OCI-LY7 (cell line): ENCODE results near the gene PHACTR3. TPM values are rescaled to one million over a fixed set of nuclear protein-coding genes. Genes with fewer than 3 reads are reported as not detected.

Experiments
- BruUV-seq: library from RNA; stranded (reverse); fragments of 400-500 nt; replicated peaks from 2 replicates; lab custom pipeline; 2021; lab: Mats Ljungman, UMichigan
- CTCF ChIA-PET: fragments of 300-600 bp; sonication (Branson Sonifier 250); formaldehyde crosslinking; loops from one replicate; lab custom pipeline; 2022; ENCODE audit warnings: antibody characterized with exemption; ENCODE audit not compliant: unreplicated experiment; lab: Charles Lee
- POLR2A ChIA-PET: fragments of 300-600 bp; sonication (Branson Sonifier 250); formaldehyde crosslinking; loops from one replicate; lab custom pipeline; 2022; ENCODE audit warnings: antibody characterized with exemption; lab: Charles Lee
- DNase-seq: peaks from one replicate; pipeline ENCODE4 v3.0.0-alpha.2; 2015; ENCODE audit warnings: low spot score
- H2AFZ ChIP-seq: fragments of 200-600 bp; sonication (generic), shearing (Covaris generic); 2 replicates; pipeline ENCODE4 v1.6.1; 2014; ENCODE audit warnings: mild to moderate bottlenecking, antibody characterized with exemption, low read length, moderate library complexity
- H3K27ac ChIP-seq: fragments of 200-600 bp; sonication (generic); 2 replicates; pipeline ENCODE4 v1.5.1; 2014; ENCODE audit warnings: mixed run types, low read depth, mild to moderate bottlenecking, moderate library complexity, low read length, inconsistent platforms; ENCODE audit not compliant: poor library complexity, severe bottlenecking
- H3K36me3 ChIP-seq: fragments of 200-600 bp; sonication (generic); 2 replicates; pipeline ENCODE4 v1.6.1; 2014; ENCODE audit warnings: mild to moderate bottlenecking, antibody characterized with exemption, low read length, moderate library complexity, mixed read lengths; ENCODE audit not compliant: insufficient read depth
- H3K4me1 ChIP-seq: fragments of 200-600 bp; sonication (generic); 2 replicates; pipeline ENCODE4 v1.5.1; 2014; ENCODE audit warnings: mild to moderate bottlenecking, low read length; ENCODE audit not compliant: insufficient read depth, poor library complexity, severe bottlenecking
- H3K4me2 ChIP-seq: fragments of 200-600 bp; sonication (generic); 2 replicates; pipeline ENCODE4 v1.6.1; 2014; ENCODE audit warnings: mild to moderate bottlenecking, low read length
- H3K4me3 ChIP-seq: fragments of 200-600 bp; sonication (generic); 2 replicates; pipeline ENCODE4 v1.5.1; 2014; ENCODE audit warnings: mild to moderate bottlenecking, low read depth, low read length; ENCODE audit not compliant: poor library complexity, severe bottlenecking
- H3K79me2 ChIP-seq: fragments of 200-600 bp; sonication (generic); 2 replicates; pipeline ENCODE4 v1.6.1; 2016; ENCODE audit warnings: low read depth, mild to moderate bottlenecking, low read length, moderate library complexity, mixed read lengths; ENCODE audit not compliant: insufficient read depth
- H3K9me2 ChIP-seq: fragments of 200-600 bp; sonication (generic); 2 replicates; pipeline ENCODE4 v1.6.1; 2016; ENCODE audit warnings: mild to moderate bottlenecking, low read length, mixed read lengths; ENCODE audit not compliant: insufficient read depth
- H3K9me3 ChIP-seq: fragments of 200-600 bp; sonication (generic); 2 replicates; pipeline ENCODE4 v1.6.1; 2014; ENCODE audit warnings: mild to moderate bottlenecking, mixed run types, low read length, mixed read lengths
- H4K20me1 ChIP-seq: fragments of 200-600 bp; sonication (generic); 2 replicates; pipeline ENCODE4 v1.6.1; 2014; ENCODE audit warnings: mild to moderate bottlenecking, antibody characterized with exemption, low read length, moderate library complexity, mixed read lengths; ENCODE audit not compliant: insufficient read depth
- EZH2phosphoT487 ChIP-seq: fragments of 200-600 bp; sonication (generic); IDR thresholded peaks from 2 replicates; pipeline ENCODE4 v1.6.1; 2018; ENCODE audit warnings: low read depth, borderline replicate concordance, mild to moderate bottlenecking, mixed run types, antibody characterized with exemption, low read length, moderate library complexity, mixed read lengths
- intact Hi-C: fragments of 100-400 bp; cut with micrococcal nuclease; formaldehyde crosslinking; loops from one replicate; pipeline ENCODE4 v1.10.0; 2022; ENCODE audit not compliant: unreplicated experiment
- total RNA-seq, 2 experiments: library from RNA; depleted of rRNA in 1 of 2; stranded (reverse); fragments of >200 nt in 1 of 2; shearing (Covaris generic) in 1 of 2; gene quantifications; 2 replicates each; pipeline ENCODE4 v1.2.3, GENCODE V29; 2014 to 2022
- TF ChIP-seq, protein P1 (sequence below): fragments of 200-600 bp; sonication (generic); conservative IDR thresholded peaks from 2 replicates; pipeline ENCODE4 v1.5.1; 2014; ENCODE audit warnings: mild to moderate bottlenecking, antibody characterized with exemption, low read length, moderate library complexity, mixed read lengths

PHACTR3 gene
- total RNA-seq, 2 experiments from 2014 or later: 0.32 TPM; not detected in 1

DNA sequence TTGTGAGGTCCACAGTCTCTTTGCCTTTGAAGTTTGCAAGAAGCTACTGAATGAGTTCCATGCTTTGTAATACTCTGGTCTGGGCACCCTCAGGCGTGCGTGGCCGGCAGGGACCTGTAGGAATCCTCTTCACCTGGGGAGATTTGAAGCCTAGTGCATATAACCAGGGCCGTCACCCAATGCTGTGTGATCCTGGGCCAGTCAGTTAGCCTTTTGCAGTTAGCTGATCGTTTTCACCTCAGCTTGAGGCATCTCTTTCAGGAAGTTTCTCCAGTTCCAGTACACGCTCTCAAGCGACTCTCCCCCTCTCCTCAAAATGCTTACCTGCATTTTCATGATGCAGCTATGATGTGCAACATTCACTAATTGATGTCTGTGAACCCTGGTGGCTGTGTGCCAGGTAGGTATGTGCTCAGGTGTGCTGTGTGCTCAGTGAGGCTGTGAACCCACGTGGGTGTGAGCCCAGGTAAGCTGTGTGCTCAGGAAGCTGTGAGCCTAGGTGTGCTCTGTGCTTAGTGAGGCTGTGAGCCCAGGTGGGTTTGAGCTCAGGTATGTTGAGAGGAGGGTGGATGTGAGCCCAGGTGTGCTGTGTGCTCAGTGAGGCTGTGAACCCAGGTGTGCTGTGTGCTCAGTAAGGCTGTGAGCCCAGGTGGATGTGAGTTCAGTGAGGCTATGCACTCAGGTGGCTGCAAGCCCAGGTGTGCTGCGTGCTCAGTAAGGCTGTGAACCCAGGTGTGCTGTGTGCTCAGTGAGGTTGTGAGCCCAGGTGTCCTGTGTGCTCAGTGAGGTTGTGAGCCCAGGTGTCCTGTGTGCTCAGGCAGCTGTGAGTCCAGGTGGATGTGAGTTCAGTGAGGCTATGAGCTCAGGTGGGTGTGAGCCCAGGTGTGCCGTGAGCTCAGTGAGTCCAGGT is 120.4 kb downstream of the PHACTR3 start:
- CTCF ChIA-PET: no interaction called here
- Histone ChIP-seq H3K36me3 (no peaks in the 10 kb centered on the region), H3K9me3 (no peaks in the 10 kb centered on the region), H3K79me2 (no peaks in the 10 kb centered on the region), H3K27ac (no peak overlapping the region), H3K9me2 (no peaks in the 10 kb centered on the region), H2AFZ (no peak overlapping the region), H3K4me3 (no peak overlapping the region), H3K4me2 (no peak overlapping the region), H4K20me1 (no peaks in the 10 kb centered on the region), H3K4me1 (no peaks in the 10 kb centered on the region)
- intact Hi-C loops: no loop called here
- no peak for DNase-seq
- BruUV-seq: no TSS peak
- no peak for TF ChIP-seq EZH2phosphoT487
- TF ChIP-seq, protein P1, sequence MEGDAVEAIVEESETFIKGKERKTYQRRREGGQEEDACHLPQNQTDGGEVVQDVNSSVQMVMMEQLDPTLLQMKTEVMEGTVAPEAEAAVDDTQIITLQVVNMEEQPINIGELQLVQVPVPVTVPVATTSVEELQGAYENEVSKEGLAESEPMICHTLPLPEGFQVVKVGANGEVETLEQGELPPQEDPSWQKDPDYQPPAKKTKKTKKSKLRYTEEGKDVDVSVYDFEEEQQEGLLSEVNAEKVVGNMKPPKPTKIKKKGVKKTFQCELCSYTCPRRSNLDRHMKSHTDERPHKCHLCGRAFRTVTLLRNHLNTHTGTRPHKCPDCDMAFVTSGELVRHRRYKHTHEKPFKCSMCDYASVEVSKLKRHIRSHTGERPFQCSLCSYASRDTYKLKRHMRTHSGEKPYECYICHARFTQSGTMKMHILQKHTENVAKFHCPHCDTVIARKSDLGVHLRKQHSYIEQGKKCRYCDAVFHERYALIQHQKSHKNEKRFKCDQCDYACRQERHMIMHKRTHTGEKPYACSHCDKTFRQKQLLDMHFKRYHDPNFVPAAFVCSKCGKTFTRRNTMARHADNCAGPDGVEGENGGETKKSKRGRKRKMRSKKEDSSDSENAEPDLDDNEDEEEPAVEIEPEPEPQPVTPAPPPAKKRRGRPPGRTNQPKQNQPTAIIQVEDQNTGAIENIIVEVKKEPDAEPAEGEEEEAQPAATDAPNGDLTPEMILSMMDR: no peak
- POLR2A ChIA-PET: no interaction called here

DNA sequence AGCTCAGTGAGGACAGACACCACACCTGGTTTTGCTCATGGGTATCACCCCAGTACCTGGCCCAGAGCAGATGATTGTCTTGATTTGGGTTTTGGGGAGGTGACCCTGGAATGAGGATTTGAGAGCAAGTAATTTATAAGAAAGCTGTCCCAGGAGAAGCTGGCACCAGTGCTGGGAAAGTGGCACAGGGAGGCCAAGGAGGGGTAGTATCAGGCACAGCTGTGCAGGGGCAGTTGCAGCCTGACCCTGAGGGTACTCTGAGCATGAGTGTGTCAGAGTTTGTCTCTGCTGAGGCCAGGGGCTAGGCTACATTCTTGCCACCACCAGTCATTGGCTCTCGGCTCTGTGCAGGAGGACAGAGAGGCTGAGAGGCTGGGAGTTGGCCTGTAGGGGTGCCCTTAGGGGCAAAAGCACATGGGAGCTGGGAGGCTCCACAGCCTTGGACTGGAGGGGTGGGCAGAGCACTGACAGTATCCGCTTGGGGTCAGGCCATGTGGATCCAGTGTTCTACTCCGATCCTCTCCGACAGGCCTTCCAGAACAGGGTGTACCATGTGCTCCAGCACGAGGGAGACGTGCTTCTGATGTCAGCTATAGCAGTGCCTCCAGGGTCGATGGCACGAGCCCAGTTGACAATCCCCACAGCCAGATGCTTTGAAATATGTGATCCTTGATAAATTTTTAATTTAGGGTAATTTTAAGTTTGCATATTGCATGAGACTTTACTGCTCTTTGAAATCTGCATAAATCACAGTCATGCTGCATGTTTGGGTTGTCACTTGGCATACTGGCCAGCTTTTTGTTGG is 121.3 kb downstream of the PHACTR3 start:
- H3K4me2 ChIP-seq: no peak overlapping the region
- H3K79me2 ChIP-seq: no peaks in the 10 kb centered on the region
- H3K9me3 ChIP-seq: no peaks in the 10 kb centered on the region
- H2AFZ ChIP-seq: no peak overlapping the region
- no TSS peak for BruUV-seq
- no peak for DNase-seq
- H3K9me2 ChIP-seq: no peaks in the 10 kb centered on the region
- no peak overlapping the region for H3K27ac ChIP-seq
- intact Hi-C loops: no loop called here
- no peaks in the 10 kb centered on the region for H3K36me3 ChIP-seq
- H4K20me1 ChIP-seq: no peaks in the 10 kb centered on the region
- no peaks in the 10 kb centered on the region for H3K4me1 ChIP-seq
- TF ChIP-seq, protein P1: no peak
- no peak for TF ChIP-seq EZH2phosphoT487
- ChIA-PET CTCF (no interaction called here), POLR2A (no interaction called here)
- H3K4me3 ChIP-seq: no peak overlapping the region

DNA sequence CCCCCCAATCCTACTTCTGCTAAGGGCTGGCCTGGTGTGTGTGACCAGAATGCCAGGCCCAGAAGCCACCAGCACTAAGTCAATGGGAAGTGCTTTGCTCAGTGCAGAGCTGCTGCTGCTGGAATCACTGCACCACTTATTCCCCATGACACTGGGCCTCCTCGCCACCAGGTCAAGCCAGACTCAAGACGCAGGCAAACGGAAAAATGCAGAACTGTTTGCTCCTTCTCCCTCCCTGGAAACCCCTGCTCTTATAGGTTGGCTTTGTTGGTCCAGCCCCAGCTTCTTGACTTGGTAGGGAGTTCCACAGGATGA is 121.9 kb downstream of the PHACTR3 start:
- BruUV-seq: no TSS peak
- Histone ChIP-seq H3K4me1 (no peaks in the 10 kb centered on the region), H3K9me2 (no peaks in the 10 kb centered on the region), H2AFZ (no peak overlapping the region), H3K27ac (no peak overlapping the region), H4K20me1 (no peaks in the 10 kb centered on the region), H3K36me3 (no peaks in the 10 kb centered on the region), H3K4me2 (no peak overlapping the region), H3K9me3 (no peaks in the 10 kb centered on the region), H3K79me2 (no peaks in the 10 kb centered on the region), H3K4me3 (no peak overlapping the region)
- TF ChIP-seq, protein P1: no peak
- no peak for TF ChIP-seq EZH2phosphoT487
- CTCF ChIA-PET: no interaction called here
- no peak for DNase-seq
- POLR2A ChIA-PET: no interaction called here
- intact Hi-C loops: no loop called here
